ENCODE data around the gene RBM44. TPM values are rescaled to one million over a fixed set of nuclear protein-coding genes. Genes with fewer than 3 reads are reported as not detected.
"Not testable (repeated sequence)": the region's sequence is repeated elsewhere in the genome, so short reads cannot be mapped to it uniquely, and the experiment has no call there.

Gene RBM44
- total and polyA plus RNA-seq, 2 experiments from 2014 or later = 0.53 to 0.76 TPM

DNA sequence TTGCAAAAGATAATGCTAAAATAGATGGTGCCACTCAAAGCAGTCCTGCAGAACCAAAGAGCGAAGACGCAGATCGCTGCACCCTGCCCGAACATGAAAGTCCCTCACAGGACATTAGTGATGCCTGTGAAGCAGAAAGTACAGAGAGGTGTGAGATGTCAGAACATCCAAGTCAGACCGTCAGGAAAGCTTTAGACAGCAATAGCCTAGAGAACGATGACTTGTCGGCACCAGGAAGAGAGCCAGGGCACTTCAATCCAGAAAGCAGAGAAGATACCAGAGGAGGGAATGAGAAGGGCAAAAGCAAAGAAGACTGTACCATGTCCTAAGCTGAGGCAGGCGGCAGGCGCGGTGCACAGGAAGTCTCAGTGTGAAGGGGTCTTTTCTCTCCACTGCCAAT is 34.8 kb upstream of the RBM44 start:
- 90% methylated on average over 10 of the region's 10 CpGs for WGBS (ENCODE audit: low lambda C conversion rate, missing lambda C conversion rate)

GRCh38 chr2:237765122-237765521 is 33.5 kb upstream of the RBM44 start:
- WGBS (ENCODE audit: low lambda C conversion rate, missing lambda C conversion rate) = 96% methylated on average over 6 of the region's 6 CpGs
- H4K20me1 ChIP-seq (ENCODE audit: insufficient read depth, poor library complexity, severe bottlenecking); H3K4me3 ChIP-seq; H3K4me1 ChIP-seq (ENCODE audit: insufficient read depth); H3K27ac ChIP-seq; H3K79me2 ChIP-seq; H3K4me2 ChIP-seq; H2AFZ ChIP-seq; H3K27me3 ChIP-seq; DNase-seq (ENCODE audit: low spot score); H3K36me3 ChIP-seq (replicated peaks; ENCODE audit: insufficient read depth, low read depth); H3K9me3 ChIP-seq (ENCODE audit: low read depth); H3K9me2 ChIP-seq (replicated peaks; ENCODE audit: insufficient read depth): not testable (repeated sequence)

More for the DNA sequence above, 34.8 kb upstream of the RBM44 start:
- DNase-seq (ENCODE audit: low spot score) = no peak
- Histone ChIP-seq H3K36me3 (replicated peaks; ENCODE audit: insufficient read depth, low read depth) (no peaks in the 10 kb centered on the region), H3K4me1 (ENCODE audit: insufficient read depth) (no peaks in the 10 kb centered on the region), H3K9me2 (replicated peaks; ENCODE audit: insufficient read depth) (no peaks in the 10 kb centered on the region), H3K9me3 (ENCODE audit: low read depth) (no peaks in the 10 kb centered on the region), H3K27me3 (no peaks in the 10 kb centered on the region), H3K27ac (no peak overlapping the region), H4K20me1 (ENCODE audit: insufficient read depth, poor library complexity, severe bottlenecking) (no peaks in the 10 kb centered on the region), H3K4me2 (no peak overlapping the region), H3K79me2 (no peaks in the 10 kb centered on the region), H3K4me3 (no peak overlapping the region), H2AFZ (no peak overlapping the region)
- TF ChIP-seq EZH2 (IDR thresholded peaks at IDR 0.05; ENCODE audit: borderline replicate concordance) = no peak
- TF ChIP-seq EZH2phosphoT487 (IDR thresholded peaks at IDR 0.05; ENCODE audit: low read depth, severe bottlenecking, unreplicated experiment) = no peak
- TF ChIP-seq, protein P1, sequence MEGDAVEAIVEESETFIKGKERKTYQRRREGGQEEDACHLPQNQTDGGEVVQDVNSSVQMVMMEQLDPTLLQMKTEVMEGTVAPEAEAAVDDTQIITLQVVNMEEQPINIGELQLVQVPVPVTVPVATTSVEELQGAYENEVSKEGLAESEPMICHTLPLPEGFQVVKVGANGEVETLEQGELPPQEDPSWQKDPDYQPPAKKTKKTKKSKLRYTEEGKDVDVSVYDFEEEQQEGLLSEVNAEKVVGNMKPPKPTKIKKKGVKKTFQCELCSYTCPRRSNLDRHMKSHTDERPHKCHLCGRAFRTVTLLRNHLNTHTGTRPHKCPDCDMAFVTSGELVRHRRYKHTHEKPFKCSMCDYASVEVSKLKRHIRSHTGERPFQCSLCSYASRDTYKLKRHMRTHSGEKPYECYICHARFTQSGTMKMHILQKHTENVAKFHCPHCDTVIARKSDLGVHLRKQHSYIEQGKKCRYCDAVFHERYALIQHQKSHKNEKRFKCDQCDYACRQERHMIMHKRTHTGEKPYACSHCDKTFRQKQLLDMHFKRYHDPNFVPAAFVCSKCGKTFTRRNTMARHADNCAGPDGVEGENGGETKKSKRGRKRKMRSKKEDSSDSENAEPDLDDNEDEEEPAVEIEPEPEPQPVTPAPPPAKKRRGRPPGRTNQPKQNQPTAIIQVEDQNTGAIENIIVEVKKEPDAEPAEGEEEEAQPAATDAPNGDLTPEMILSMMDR (IDR thresholded peaks at IDR 0.05; ENCODE audit: poor library complexity) = no peak

GRCh38 chr2:237765875-237766274 is 32.7 kb upstream of the RBM44 start:
- H3K4me2 ChIP-seq = no peak overlapping the region
- H3K27ac ChIP-seq = no peak overlapping the region
- H3K9me3 ChIP-seq (ENCODE audit: low read depth) = no peaks in the 10 kb centered on the region
- no peaks in the 10 kb centered on the region for H3K36me3 ChIP-seq (replicated peaks; ENCODE audit: insufficient read depth, low read depth)
- no peaks in the 10 kb centered on the region for H3K79me2 ChIP-seq
- TF ChIP-seq EZH2phosphoT487 (IDR thresholded peaks at IDR 0.05; ENCODE audit: low read depth, severe bottlenecking, unreplicated experiment) (no peak), EZH2 (IDR thresholded peaks at IDR 0.05; ENCODE audit: borderline replicate concordance) (no peak)
- TF ChIP-seq, protein P1 (IDR thresholded peaks at IDR 0.05; ENCODE audit: poor library complexity) = no peak
- H3K9me2 ChIP-seq (replicated peaks; ENCODE audit: insufficient read depth) = no peaks in the 10 kb centered on the region
- DNase-seq (ENCODE audit: low spot score) = no peak
- no peak overlapping the region for H2AFZ ChIP-seq
- 92% methylated on average over 8 of the region's 8 CpGs for WGBS (ENCODE audit: low lambda C conversion rate, missing lambda C conversion rate)
- H3K4me3 ChIP-seq = no peak overlapping the region
- H3K27me3 ChIP-seq = no peaks in the 10 kb centered on the region
- H3K4me1 ChIP-seq (ENCODE audit: insufficient read depth) = no peaks in the 10 kb centered on the region
- H4K20me1 ChIP-seq (ENCODE audit: insufficient read depth, poor library complexity, severe bottlenecking) = no peaks in the 10 kb centered on the region

GRCh38 chr2:237766340-237766739 is 32.2 kb upstream of the RBM44 start:
- no peak overlapping the region for H3K27ac ChIP-seq
- no peaks in the 10 kb centered on the region for H4K20me1 ChIP-seq (ENCODE audit: insufficient read depth, poor library complexity, severe bottlenecking)
- no peak overlapping the region for H3K4me3 ChIP-seq
- DNase-seq (ENCODE audit: low spot score) = no peak
- H3K9me2 ChIP-seq (replicated peaks; ENCODE audit: insufficient read depth) = no peaks in the 10 kb centered on the region
- no peaks in the 10 kb centered on the region for H3K4me1 ChIP-seq (ENCODE audit: insufficient read depth)
- no peaks in the 10 kb centered on the region for H3K79me2 ChIP-seq
- TF ChIP-seq, protein P1 (IDR thresholded peaks at IDR 0.05; ENCODE audit: poor library complexity) = no peak
- TF ChIP-seq EZH2phosphoT487 (IDR thresholded peaks at IDR 0.05; ENCODE audit: low read depth, severe bottlenecking, unreplicated experiment) = no peak
- TF ChIP-seq EZH2 (IDR thresholded peaks at IDR 0.05; ENCODE audit: borderline replicate concordance) = no peak
- no peak overlapping the region for H3K4me2 ChIP-seq
- 82% methylated on average over 2 of the region's 2 CpGs for WGBS (ENCODE audit: low lambda C conversion rate, missing lambda C conversion rate)
- H3K36me3 ChIP-seq (replicated peaks; ENCODE audit: insufficient read depth, low read depth) = no peaks in the 10 kb centered on the region
- H3K27me3 ChIP-seq = no peaks in the 10 kb centered on the region
- no peak overlapping the region for H2AFZ ChIP-seq
- no peaks in the 10 kb centered on the region for H3K9me3 ChIP-seq (ENCODE audit: low read depth)
